ENCODE measurements around the gene ANKIB1.

- TF ChIP-seq CTCF (IDR thresholded peaks at IDR 0.05) (no peak), EZH2 (IDR thresholded peaks at IDR 0.05) (no peak)
Measured at GRCh38 chr7:92242972-92243371, 2.8 kb upstream of the ANKIB1 start.

Measured in neural progenitor cell (in vitro differentiated cells).